Neuron (in vitro differentiated cells): ENCODE measurements around the gene CAMTA1.

Experiments
- H2AFZ ChIP-seq: one replicate; pipeline ENCODE4 v1.6.1; 2013; ENCODE audit warnings: low read depth, mild to moderate bottlenecking, inconsistent platforms, low read length, moderate library complexity
- H3K27me3 ChIP-seq: one replicate; pipeline ENCODE4 v1.6.1; 2013; ENCODE audit warnings: low read length; ENCODE audit not compliant: insufficient read depth
- H3K36me3 ChIP-seq: one replicate; pipeline ENCODE4 v1.6.1; 2013; ENCODE audit warnings: low read length; ENCODE audit not compliant: insufficient read depth
- H3K4me1 ChIP-seq: one replicate; pipeline ENCODE4 v1.6.1; 2013; ENCODE audit warnings: low read length; ENCODE audit not compliant: insufficient read depth
- H3K4me3 ChIP-seq: 2 replicates; pipeline ENCODE4 v1.5.1; 2013; ENCODE audit warnings: mild to moderate bottlenecking, low read length, moderate library complexity
- H3K9me3 ChIP-seq: one replicate; pipeline ENCODE4 v1.6.1; 2013; ENCODE audit warnings: low read length

Gene CAMTA1

DNA sequence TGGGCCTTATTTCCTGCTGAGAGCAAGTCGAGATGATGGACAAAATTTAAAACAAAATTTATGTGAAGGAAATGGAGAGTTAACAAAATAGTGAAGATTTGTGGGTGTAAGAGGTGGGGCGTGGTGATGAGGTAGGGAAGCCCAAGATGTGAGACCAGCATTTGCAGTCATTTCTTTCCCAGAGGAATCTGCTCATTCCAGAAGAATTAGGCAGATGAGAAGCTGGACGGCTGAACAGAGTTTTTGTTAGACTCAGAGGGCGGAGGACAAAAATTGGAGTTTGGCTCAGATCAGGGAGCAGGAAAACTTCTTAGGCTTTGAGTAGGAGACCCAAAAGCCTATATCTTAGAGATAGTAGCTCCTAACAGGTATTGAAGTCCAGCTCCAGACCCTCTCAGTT, 65.3 kb downstream of the CAMTA1 start:
- Histone ChIP-seq H3K4me1 (no peaks in the 10 kb centered on the region), H3K27me3 (no peaks in the 10 kb centered on the region), H3K36me3 (peaks cover 8% of the 10 kb centered on the region), H3K9me3 (peaks cover 3% of the 10 kb centered on the region), H2AFZ (no peak overlapping the region), H3K4me3 (no peak overlapping the region)

DNA sequence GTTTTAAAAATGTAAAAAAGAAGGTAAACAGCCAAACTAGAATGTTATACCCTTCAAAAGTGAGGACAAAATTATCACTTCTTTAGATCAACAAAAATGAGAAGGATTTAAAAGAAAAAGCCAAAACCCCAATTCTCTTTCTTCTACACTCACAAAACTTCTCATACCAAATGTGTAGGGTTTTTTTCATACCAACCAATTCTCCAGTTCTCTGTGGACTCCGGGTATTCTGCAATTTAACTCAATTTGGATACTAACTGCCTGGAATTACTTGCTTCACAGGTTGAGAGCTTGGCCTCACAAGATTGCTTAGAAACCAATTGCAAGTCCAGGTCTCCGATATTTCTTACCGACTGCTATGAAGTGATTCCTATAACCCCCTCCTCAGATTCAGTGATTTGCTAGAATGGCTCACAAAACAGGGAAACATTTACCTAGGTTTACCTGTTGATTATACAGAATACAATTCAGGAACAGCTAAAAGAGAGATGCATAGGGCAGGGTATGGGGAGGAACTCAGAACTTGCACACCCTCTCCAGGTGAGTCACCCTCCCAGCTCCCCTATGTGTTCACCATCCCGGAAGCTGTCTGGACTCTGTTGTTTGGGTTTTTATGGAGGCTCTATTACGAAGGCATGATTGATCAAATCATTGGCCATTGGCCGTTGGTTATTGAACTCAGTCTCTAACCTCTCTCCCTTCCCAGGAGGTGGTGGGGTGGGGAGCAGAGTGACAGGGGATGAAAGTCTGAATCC, 67.1 kb downstream of the CAMTA1 start:
- Histone ChIP-seq H3K4me1 (no peaks in the 10 kb centered on the region), H3K36me3 (peaks cover 8% of the 10 kb centered on the region), H3K4me3 (no peak overlapping the region), H2AFZ (no peak overlapping the region), H3K9me3 (peaks cover 3% of the 10 kb centered on the region), H3K27me3 (no peaks in the 10 kb centered on the region)

DNA sequence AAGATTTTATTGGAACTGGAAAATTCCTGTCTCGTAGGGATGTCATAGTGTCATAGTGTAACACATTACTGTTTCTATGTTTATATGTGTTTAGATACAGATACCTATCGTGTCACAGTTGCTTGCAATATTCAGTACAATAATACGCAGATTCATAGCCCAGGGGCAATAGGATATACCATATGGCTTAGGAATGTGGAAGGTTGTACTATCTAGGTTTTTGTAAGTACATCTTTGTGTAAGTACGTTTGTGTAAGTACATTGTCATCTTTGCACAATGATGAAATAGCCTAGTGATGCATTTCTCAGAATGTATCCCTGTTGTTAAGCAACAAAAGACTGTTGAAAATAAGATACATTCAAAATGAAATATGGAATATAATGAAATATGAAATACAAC, 68.9 kb downstream of the CAMTA1 start:
- H3K36me3 ChIP-seq: peaks cover 8% of the 10 kb centered on the region
- H3K4me3 ChIP-seq: no peak overlapping the region
- no peaks in the 10 kb centered on the region for H3K27me3 ChIP-seq

DNA sequence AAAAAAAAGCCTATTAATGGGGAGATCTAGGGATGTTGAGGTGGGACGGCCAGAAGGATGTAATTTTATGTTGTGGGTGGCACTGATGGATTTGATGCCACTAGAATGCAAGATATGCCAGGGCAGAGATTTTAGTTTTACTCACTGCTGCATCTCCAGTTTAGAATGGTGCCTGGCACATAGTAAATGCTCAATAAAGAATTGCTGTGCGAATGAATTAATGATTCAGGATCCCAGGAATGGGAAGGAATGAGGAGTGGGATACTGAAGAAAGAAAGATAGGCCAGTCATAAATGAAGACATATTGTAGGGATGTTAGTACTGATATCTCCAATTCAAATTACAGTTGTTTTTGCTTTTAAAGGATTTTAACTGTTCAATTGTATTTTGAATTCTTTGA, 72.6 kb downstream of the CAMTA1 start:
- Histone ChIP-seq H3K4me1 (peaks cover 4% of the 10 kb centered on the region), H3K36me3 (peaks cover 8% of the 10 kb centered on the region), H3K27me3 (no peaks in the 10 kb centered on the region), H3K9me3 (peaks cover 3% of the 10 kb centered on the region), H3K4me3 (no peak overlapping the region), H2AFZ (no peak overlapping the region)

More for the DNA sequence above, 68.9 kb downstream of the CAMTA1 start:
- H3K9me3 ChIP-seq: peaks cover 3% of the 10 kb centered on the region
- no peak overlapping the region for H2AFZ ChIP-seq
- no peaks in the 10 kb centered on the region for H3K4me1 ChIP-seq

DNA sequence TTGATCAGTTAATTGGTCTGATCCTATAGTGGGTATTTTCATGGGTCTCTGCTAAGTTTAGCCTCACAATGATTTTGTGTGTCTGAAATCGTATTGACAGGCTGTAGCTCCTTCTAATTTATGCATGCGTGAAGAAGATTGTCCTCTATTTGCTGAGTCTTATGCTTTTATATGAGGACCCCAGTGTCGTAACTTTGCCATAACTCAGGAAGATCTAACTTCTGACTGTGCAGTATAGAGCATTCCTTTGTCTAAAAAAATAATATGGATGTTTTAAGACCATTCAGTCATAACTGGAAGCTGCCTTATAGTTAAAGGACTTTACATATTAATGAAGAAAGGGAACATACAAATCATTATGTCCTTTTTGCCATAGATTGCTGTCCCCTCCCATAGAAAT, 73.3 kb downstream of the CAMTA1 start:
- Histone ChIP-seq H3K36me3 (peaks cover 7% of the 10 kb centered on the region), H3K27me3 (no peaks in the 10 kb centered on the region), H3K4me1 (peaks cover 4% of the 10 kb centered on the region), H2AFZ (no peak overlapping the region), H3K4me3 (no peak overlapping the region), H3K9me3 (peaks cover 3% of the 10 kb centered on the region)

DNA sequence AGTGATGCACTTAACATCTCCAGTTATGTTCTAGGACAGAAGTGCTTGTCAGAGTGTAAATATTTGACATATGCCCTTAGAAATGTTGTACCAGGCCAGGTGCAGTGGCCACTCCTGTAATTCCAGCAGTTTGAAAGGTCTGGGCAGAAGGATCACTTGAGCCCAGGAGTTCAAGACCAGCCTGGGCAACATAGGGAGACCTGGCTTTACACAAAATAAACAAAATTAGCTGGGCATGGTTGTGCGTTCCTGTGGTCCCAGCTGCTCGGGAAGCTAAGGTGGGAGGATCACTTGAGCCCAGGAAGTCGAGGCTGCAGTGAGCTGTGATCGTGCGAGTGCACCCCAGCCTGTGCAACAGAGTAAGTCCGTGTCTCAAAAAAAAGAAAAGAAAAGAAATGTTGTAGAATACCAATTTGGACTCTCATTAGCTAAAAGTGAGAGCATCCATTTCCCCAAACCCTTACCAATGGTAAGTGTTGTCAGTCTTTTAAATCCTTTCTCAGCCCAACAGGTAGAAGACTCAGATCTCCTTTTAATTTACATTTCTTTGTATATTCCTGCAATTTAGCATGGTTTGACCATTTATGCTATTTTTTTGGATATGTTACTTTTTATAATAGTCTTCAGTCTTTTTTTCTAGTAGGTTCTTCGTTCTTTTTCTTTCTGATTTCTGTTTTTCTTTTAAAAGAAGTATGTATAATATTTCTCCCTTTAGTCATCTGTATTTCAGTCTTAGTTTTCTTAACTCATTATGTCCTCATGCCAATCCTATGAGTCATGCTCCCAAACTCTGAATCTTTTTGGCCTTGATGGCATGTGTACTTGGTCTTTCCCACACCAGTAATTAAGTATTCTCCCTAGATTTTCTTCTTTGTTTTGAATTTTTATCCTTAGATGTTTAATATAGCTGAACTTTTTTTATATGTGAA, 74.4 kb downstream of the CAMTA1 start:
- no peak overlapping the region for H2AFZ ChIP-seq
- H3K27me3 ChIP-seq: no peaks in the 10 kb centered on the region
- H3K9me3 ChIP-seq: peaks cover 2% of the 10 kb centered on the region
- H3K36me3 ChIP-seq: peaks cover 4% of the 10 kb centered on the region
- H3K4me3 ChIP-seq: no peak overlapping the region
- peaks cover 4% of the 10 kb centered on the region for H3K4me1 ChIP-seq

DNA sequence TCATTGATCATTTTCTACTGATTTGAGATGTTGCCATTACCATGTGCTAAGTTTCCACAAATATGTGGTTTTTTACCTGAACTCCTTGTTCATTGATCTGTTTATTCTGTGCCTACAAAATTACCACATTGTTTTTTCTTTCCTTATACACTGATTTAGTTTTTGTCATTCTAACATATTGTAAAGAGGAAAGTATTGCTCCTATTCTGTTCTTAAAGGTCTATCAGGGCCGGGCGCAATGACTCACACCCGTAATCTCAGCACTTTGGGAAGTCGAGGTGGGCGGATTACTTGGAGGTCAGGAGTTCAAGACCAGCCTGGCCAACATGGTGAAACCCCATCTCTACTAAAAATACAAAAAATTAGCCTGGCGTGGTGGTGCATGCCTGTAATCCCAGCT, 75.1 kb downstream of the CAMTA1 start:
- peaks cover 4% of the 10 kb centered on the region for H3K36me3 ChIP-seq
- H3K27me3 ChIP-seq: no peaks in the 10 kb centered on the region
- H2AFZ ChIP-seq: no peak overlapping the region
- H3K4me3 ChIP-seq: no peak overlapping the region
- H3K4me1 ChIP-seq: peaks cover 4% of the 10 kb centered on the region
- H3K9me3 ChIP-seq: peaks cover 2% of the 10 kb centered on the region

DNA sequence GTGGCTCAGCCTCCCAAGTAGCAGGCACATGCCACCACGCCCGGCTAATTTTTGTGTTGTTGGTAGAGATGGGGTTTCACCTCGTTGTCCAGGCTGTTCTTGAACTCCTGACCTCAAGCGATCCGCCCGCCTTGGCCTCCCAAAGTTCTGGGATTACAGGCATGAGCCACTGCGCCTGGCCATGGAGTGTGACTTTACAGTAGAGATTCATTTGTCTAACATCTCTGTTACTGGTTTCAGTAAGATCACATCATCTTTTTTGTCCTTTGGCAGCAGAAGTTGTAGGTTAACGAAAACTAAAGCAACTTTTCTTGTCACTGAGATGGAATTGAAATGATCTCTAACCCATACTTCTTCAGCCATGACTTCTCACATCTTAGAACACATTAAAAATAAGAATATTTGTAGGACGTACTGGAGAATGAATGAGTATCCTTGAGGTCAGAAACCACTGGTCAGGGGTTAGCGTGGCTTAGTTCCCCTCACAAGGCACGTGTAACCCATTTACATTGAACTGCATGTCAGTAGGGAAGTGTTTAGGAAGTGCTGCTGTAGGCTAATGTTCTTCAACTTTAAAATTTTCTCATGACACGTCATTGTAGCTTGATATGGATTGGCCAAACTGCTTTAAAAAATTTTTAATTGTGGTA, 75.9 kb downstream of the CAMTA1 start:
- peaks cover 4% of the 10 kb centered on the region for H3K4me1 ChIP-seq
- no peak overlapping the region for H3K4me3 ChIP-seq
- H2AFZ ChIP-seq: no peak overlapping the region
- peaks cover 2% of the 10 kb centered on the region for H3K9me3 ChIP-seq
- H3K27me3 ChIP-seq: no peaks in the 10 kb centered on the region
- H3K36me3 ChIP-seq: peaks cover 4% of the 10 kb centered on the region

DNA sequence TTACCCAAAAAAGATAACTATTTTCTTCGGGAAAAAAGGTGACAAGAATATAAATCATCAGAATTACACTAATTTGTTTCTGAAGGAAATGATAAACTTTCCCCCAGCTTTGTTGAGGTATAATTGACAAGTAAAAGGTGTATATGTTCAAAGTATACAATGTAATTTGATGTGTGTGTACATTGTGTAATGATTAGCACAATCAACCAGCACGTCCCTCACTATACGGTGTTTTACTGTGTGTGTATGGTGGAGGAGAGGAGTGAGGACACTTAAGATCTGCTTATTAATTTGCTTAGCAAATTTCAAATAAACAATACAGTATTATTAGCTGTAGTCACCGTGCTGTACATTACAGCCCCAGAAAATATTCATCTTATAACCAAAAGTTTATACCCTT, 77.7 kb downstream of the CAMTA1 start:
- peaks cover 18% of the 10 kb centered on the region for H3K4me1 ChIP-seq
- peaks cover 2% of the 10 kb centered on the region for H3K9me3 ChIP-seq
- peaks cover 4% of the 10 kb centered on the region for H3K36me3 ChIP-seq
- no peak overlapping the region for H2AFZ ChIP-seq
- no peaks in the 10 kb centered on the region for H3K27me3 ChIP-seq
- no peak overlapping the region for H3K4me3 ChIP-seq

DNA sequence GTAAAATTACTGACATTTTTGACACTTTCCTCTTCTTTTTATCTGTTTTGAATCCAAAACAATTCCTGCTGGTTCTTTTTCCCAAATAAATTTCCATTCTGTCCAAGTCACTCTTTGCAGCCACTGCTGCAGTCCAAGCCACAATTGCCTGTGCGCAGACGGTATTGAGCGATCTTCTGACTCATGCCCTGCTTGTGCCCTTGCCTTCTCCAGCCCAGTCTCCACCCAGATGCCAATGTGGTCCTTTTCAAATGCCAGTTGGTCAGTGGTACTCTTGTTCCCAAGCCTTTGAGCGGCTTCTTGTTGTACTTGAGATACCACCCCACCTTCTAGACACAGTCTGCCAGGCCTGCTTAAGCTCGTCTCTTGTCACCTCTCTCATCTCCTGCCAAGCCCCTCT, 78.9 kb downstream of the CAMTA1 start:
- Histone ChIP-seq H3K36me3 (peaks cover 4% of the 10 kb centered on the region), H3K4me3 (no peak overlapping the region), H3K9me3 (peaks cover 2% of the 10 kb centered on the region), H3K4me1 (peaks cover 29% of the 10 kb centered on the region), H3K27me3 (no peaks in the 10 kb centered on the region), H2AFZ (no peak overlapping the region)

DNA sequence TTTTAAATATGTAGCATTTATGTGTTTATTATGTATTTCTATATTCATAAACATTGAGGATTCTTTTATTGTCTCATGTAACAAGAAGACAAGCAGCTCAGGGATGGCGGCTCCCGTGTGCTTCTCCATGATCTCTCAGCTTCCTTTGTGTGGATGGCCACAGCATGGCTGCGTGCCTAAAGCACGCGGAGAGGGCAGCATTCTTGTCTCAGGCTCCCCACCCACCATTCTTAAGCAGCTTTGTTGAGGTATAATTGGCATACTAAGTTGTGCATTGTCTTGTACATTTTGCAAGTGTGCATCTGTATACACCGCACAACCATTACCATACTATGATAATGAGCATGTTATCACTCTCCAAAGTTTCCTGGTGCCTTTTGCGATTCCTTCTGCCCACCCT, 81.6 kb downstream of the CAMTA1 start:
- Histone ChIP-seq H3K4me1 (peaks cover 46% of the 10 kb centered on the region), H3K9me3 (peaks cover 2% of the 10 kb centered on the region), H3K27me3 (no peaks in the 10 kb centered on the region), H3K36me3 (peaks cover 4% of the 10 kb centered on the region), H3K4me3 (no peak overlapping the region), H2AFZ (no peak overlapping the region)

DNA sequence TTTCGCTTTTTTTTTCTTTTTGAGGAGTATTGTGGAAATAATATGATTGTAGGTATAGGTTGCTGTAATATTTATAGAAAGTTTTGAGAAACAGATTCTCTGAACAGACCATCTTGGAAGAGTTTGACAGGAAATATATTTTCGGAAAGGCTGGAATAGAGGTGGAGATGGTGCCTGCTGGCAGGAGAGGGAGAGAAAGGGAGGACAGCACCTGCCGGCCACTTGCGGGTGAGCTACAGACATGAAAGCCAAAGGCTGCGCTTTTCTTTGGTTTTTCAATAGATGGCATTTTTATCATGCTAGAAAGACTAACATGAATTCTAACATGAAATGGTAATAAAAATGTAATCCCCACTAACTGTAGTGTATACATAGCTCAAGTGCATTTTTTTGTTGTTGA, 82.1 kb downstream of the CAMTA1 start:
- Histone ChIP-seq H3K27me3 (no peaks in the 10 kb centered on the region), H3K36me3 (peaks cover 4% of the 10 kb centered on the region), H2AFZ (no peak overlapping the region), H3K4me3 (no peak overlapping the region), H3K9me3 (peaks cover 2% of the 10 kb centered on the region), H3K4me1 (peaks cover 46% of the 10 kb centered on the region)
